GM19452 (cell line): ENCODE results near the gene MAF.

Experiments used
- ATAC-seq: cut with Tn5 transposase; IDR thresholded peaks from one replicate; pipeline ENCODE4 v1.9.1; 2021; ENCODE audit not compliant: unreplicated experiment

MAF gene

DNA sequence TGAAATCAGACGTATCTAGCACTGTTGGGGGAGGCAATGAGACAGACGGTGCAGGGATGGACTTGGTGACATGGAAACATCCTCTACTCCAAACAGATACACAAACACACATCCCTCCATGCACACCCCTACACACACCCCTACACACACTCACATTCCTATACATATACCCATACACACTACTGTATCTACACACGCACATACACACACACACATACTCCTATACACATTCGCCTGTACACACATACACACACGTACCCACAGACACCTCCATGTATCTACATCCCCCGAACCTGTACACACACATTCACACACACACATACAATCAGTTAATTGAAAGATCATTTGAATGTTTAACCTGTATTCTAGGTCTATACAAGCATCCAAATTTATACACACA lies 53.5 kb downstream of the MAF start:
- ATAC-seq = no peak
